ENCODE measurements around the gene PRR35.
A peak's percentile ranks its signal among the peaks of the same experiment; 100 is the strongest.

The PRR35 gene

DNA sequence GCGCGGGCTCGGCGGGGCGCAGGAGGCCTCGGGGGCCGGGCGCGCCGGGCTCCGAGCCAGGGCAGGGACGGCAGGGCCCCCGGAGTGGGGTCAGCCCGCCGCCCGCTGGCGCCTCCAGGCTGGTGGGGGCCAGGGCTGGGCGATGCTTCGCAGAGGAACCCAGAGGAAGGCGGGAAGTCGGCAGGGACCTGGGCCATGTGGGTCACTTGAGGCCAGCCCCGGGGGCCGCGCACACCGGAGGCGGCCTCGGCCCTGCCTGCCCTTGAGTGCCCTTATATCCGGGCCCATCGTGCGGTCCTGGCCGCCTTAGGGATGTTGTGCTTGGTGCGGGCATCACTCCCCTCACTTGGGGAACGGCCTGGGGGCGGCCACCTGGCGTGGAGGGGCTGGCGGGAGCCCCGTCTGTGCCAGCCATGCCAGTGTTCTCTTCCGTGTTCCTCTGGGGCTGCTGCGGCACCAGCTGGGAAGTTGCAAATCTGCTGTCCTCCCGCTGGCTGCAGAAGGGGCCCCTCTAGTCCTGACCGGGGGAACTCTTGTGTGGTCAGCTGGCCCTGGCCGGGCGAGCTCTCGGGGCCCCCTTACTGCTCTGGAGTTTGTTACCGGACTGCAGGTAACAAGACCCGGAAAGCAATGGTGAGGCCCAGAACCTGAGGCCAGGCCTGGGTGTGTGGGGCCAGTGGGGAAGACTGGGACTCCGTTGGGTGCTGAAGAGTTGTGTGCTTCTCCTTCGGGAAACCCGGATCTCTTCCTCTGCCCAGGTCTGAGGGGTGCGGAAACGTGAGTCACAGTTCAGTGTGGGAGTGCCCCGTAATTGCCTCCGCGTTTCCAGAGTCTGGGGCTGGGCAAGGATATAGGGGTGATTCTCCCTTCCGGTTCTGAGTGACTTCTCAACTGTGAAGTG is 31.8 kb upstream of the PRR35 start:
- DNase-seq, result peak in 1 of 5 experiments; percentile 39

DNA sequence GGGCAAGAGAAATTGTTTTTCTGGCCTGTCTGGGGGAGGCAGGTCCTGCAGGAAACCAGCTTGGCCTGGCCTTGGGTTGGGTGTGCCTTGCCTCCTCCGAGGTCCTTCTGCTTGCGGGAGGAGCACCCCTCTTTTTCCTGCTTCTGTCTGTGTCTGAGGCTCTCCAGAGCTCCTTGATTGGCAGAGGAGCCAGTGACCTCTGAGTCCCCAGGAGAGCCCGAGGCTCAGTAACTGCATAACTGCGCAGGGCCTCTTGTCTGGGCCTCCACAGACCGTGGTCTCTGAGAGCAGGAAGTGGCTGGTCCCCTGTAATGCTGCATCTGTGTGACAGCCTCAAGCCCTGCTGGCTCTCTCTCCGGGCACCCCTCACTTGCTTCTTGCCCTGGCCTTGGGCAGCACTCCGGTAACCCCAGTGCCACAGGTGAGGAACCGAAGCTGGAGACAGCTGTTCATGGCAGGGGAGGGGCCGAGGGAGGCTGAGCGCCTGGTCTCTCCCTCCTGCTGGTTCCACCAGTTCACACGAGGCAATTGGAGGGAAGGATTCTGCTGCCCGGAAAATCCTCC is 31.1 kb upstream of the PRR35 start:
- peak in 2 of 5 experiments; percentile 16 to 77 for DNase-seq

DNA sequence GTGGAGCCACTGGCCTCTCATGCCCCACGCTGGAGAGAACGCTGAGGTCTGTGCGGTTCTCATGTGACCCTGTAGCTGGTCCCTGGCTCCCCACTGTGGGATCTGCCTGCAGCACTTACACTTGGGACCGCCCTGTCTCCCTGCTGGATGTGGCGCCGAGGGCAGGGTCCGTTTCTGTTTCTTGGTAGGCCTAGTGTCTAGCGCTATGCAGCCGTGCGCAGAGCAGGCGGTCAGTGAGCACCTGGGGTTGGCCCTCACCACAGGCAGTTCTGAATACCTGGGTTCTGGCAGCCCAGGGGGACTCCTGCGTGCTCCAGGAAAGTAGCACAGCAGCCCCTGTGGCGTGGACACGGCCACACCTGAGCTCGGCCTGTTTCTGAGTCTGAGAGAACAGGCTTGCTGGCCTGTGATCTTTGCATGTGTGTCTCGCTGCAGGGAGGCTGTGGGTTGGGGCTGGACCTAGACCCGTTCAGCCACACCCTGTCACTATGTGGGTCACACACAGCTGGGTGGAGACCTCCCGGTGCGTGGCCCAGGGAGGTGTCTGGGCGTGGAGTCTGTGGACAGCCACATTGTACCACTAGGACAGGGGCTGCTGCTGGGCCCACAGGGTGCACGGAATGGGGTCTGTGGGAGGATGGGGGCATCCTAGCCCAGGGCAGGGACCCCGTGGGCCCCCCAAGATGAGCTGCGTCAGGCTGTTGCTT is 29.9 kb upstream of the PRR35 start:
- no peak for DNase-seq

DNA sequence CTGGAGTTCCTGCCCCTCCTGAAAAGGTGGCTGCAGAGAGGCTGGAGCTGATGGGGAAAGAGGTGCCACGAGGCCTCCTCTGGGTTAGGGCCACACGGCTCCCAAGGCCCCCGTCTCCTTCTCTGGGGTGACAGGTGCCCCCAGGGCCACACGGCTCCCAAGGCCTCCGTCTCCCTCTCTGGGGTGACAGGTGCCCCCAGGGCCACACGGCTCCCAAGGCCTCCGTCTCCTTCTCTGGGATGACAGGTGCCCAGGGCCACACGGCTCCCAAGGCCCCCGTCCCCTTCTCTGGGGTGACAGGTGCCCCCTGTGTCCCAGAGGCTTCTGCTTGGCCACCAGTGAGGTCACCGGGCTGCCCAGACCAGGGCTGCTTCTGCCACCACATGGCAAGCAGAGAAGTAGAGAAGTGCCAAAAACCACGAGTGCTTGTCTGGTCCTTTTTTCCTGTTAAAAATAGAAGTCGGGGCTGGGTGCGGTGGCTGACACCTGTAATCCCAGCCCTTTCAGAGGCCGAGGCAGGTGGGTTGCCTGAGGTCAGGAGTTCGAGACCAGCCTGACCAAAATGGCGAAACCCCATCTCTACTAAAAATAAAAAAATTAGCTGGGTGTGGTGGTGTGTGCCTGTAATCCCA is 28.6 kb upstream of the PRR35 start:
- DNase-seq, result no peak

DNA sequence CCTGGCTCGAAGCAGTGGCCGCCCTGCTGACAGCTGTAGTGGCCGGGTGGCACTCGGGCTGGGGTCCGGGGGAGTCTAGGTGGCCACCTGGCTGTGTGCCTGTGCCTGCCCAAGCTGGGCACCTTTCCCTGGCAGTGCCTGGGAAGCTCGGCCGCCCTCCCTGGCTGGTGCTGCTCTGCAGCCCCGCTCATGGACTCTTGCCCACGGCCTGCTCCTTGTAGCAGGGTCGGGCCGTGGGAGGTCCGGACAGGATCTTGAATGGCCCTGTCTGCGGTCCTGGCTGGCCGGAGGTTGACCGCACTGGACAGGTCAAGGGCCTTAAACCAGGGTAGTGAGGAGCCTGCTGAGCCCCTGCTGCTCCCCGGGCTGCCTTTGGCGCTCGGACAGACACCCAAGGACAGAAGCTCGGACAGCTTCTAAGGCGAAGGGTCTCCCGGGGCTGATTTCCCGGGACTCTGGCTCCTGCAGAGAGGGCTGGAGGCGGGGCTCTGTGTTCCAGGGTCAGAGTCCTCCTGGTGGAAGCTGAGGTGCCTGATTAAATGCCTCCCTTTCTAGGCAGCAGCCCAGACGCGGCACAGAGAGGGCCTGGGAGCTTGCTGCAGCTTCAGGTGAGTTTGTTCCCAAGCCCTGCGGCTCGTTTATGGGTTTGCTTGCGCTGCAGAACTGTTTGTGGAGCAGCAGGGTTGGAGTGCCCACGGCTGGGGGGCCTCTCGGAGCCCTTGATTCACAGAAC is 26.6 kb upstream of the PRR35 start:
- no peak for DNase-seq

DNA sequence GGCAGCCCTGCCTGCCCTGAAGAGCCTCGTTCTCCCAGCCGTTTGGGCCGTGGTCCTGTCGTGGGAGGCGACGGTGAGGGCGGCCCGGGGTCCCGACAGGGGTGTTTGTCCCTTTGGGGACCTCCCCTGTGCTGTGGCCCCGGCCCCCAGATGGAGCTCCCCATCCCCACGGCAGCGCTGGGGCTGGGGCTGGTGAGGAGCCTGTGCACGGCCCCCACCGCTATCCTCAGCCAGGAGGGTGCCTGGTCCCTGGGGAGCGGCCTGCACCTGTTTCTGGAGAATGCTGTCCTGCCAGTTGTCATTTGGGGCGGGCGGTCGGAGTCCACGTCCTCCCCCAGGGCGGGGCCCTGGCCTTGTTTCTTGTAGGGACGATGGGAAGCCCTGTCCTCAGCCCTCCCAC is 26.1 kb upstream of the PRR35 start:
- DNase-seq, result no peak

DNA sequence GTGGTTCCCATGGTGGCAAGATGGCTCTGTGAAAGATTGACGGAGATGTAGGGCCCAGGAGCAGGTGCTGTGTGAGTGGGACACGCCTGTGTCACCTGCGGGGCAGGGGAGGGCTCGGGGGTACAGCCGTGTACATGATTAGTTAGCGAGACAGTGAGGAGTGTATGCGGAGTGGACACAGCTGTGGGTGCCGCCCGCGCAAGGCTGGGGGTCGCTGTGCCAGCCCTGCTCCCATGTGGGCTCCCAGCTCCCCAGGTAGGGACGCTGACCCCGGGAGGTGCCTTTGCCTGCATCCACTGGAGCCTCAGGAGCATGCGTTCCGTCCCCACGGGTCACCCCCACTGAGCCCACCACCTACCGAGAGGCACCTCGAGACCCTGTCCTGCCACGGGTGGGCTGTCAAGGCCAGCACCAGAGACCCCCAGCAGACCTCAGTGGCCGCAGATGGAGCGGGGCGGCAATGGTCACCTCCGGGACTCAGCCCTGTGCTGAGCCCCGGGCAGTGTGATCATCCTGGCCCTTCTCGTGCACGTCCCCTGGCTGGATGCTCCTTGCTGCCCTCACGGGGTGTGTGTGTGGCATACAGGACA is 25.2 kb upstream of the PRR35 start:
- no peak for DNase-seq

DNA sequence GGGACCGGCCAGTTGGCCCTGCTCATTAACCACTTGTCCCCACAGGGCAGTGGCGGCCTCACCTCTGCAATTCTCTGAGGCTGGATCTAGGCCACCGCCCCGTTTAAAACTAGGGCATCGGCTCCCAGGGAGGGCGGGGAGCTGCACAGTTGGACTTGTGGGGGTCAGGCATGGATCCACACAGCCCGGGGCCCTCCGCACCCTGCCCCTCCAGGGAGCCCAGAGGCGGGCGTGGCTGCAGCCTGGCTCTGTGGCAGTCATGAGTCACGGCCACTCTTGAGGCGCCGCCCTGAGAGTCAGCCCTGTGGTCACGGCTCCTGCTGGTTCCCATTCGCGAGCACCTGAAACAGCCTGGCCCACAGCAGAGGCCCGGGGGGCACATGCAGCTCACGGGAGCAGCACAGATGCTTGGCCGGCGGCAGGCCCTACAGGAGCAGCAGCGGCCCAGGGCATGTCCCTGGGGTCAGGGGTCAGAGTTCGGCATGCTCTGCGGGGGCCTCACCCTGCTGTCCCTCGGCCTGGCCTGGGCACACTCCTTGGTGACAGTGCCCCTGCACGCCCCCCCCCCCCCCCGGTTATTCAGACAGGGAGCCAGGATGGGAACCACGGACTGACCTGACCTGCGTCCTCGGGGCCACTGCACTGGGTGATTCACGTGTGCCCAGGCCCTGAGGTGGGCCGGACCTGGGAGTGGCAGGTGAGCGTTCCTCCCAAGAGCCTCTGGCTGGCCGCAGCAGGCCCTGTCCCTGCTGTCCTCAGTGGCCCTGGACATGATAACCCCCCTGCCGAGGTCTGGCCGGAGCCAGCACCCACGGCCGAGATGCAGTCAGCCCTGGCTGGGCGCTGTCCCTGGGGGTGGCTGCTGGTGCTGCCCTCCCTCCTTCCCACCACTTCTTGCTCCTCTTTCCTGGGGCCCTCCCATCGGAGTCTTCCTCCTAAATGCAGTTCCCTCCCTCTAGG is 24.5 kb upstream of the PRR35 start:
- no peak for DNase-seq

DNA sequence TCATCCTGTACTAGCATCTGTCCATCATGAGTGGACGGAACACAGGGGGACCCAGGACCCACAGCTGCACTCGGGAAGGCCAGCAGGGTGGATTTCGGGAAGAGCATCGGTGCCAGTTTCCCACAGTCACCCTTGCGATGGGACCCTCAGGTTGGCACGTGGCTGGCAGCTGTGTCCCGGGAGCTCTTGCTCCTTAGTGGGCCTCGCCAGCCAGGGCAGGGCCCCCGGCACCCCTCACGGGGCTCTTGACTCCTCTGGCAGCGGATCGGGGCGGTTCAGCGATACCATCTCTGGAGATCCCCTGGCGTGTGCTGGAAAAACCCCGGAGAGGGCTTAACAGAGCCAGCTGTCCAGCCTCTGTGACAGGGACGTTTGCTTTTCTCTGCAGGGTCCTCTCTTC is 23.4 kb upstream of the PRR35 start:
- DNase-seq, result no peak

DNA sequence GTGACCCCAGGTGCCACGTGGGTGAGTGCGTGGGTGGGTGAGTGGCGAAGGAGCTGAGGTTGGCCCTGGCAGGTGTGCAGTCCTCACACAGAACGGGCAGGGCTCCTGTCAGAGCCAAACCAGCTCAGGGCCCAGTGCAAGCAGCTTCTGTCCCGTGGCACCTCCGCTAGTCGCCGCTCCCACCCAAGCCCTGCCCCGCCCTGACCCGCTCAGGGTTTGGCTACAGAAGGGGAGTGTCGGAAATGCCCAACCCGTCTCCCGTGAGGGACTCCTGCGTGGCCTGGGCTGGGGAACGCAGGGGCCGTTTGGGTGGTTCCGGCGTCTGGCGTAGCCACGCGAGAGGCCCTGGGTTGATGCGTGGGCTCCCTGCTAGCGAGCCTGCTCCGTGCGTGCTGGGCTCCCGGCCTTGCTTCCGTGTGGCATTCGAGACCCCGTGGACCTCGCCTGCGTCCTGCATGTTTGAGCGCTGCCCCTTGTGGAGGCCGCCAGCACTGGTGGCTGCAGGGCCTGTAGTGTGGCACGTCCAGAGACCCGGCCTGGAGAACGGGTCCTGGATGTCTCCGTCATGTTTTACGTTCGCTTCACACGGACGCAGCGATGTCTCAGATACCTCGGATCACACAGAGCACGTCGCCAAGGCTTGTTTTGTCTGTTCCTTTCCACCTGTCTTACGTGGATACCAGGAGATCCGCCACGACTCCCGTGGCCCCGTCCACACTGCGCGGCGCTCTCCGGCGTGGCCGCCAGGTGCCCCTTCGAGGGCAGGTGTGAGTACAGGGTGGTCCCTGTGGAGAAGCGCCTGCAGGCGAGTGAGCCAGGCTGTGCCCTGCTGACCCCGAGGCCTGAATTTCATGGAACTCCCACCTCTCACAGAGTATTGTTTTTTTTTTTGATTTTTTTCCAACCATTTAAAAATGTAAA is 22.5 kb upstream of the PRR35 start:
- DNase-seq, result no peak

DNA sequence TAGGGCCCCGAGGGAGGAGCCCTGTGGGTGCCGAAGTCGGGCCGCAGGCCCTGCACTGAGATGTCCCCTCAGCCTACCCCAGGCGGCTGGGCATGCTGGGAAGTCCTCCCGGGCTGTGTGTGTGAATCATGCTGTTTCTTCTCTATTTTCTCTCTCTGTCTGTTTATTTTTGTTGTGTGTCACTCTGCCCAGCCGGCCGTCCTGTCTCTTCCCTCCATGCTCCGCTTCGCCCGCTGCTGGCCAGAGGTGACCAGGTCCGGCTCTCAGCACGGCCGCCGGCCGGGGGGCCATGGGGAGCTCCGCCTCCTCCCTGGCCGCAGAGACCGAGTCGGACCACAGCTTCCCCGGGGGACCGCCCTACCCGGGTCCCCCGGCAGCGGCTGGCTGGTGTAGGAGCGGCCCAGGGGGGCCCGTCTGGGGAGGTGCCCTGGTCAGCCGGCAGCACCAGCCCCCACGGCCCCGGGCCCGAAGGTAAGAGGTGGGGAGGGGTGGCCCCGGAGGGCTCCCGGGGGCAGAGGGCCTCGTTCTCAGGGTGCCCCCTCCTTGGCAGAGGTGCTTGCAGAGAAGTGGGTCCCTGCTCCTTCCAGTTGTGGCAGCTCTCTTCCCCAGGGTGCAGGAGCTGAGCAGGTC is 20.2 kb upstream of the PRR35 start:
- DNase-seq, result no peak

DNA sequence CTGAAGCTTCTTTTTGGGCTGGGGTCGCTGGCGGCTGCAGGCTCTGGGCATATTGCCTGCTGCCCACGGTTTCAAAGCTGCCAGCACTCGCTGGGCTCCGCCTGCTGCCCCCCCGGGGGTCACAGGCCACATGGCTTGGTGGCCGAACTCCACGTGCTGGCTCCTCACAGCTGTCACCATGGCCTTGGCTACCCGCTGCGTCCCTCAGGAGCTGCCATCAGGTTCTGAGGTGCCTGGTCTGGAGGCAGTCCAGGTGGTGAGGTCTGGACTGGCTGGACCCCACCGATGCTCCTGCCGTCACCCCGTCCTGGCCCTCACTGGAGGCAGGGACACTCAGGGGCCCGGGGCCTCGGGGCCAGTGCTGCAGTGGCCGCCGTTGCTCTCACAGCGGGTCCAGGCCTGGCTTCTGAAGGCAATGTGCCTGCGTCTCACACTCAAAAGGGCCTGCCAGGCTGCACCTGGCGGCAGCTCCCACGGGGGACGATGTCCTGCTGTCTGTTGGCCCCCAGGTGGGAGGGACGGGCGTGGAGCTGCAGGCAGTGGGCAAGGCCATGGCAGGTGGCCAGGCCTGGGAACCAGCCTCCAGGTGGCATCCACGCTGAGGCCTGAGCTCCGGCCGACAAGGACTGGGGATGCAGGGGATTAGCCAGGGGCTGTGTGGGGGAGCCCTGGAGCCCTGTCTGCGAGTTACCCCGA is 19.4 kb upstream of the PRR35 start:
- no peak for DNase-seq

DNA sequence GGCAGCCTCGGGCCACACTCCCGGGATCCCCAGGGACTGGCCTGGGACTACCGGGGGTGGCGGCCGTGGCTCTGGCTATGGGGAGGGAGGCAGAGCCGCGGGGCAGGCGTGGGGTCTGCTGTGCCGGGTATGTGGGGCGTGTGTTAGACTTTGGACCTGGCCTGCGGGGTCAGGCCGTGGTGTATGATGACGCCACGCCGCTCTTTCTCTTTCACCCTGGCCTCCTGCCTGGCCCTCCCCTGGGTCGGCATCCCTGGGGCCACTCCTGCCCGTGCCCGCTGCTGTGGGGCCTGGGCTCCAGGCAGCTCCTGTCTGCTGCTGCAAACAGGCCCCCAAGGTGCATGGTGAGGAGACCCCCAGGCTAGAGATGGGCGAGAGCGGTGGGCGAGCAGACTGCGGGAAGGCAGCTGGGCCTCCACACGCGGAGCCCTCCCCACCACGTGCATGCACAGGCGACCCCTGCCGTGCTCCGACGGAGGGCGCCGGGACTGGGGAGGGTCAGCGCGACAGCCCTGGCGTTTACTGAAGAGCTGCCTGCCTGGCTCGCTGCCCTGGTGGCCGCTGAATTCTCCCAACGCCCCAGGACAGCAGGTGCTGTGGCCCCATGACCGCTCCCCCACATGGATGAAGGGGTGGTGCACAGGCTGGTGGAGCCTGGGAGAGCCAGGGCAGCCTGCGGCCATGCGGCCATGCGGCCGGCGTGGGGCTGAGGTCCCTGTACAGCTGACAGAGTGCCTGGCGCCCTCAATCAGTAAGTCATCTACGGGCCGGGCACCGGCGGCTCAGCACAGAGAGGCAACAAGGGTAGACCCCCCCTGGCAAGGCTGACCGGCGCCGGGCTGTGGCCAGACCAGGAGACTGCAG is 16.7 kb upstream of the PRR35 start:
- no peak for DNase-seq

DNA sequence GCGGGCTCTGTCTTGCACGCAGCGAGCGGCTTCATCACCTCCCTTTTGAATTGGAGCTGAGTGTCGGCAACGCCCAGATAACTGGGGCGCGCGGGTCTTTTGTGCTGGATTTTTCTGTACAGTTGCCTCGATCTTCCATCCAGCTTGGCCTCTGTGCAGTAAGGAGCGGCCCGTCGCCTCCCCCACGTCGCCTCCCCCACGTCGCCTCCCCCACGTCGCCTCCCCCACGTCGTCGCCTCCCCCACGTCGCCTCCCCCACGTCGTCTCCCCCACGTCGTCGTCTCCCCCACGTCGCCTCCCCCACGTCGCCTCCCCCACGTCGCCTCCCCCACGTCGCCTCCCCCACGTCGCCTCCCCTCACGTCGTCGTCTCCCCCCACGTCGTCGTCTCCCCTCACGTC is 15.7 kb upstream of the PRR35 start:
- DNase-seq, result no peak

DNA sequence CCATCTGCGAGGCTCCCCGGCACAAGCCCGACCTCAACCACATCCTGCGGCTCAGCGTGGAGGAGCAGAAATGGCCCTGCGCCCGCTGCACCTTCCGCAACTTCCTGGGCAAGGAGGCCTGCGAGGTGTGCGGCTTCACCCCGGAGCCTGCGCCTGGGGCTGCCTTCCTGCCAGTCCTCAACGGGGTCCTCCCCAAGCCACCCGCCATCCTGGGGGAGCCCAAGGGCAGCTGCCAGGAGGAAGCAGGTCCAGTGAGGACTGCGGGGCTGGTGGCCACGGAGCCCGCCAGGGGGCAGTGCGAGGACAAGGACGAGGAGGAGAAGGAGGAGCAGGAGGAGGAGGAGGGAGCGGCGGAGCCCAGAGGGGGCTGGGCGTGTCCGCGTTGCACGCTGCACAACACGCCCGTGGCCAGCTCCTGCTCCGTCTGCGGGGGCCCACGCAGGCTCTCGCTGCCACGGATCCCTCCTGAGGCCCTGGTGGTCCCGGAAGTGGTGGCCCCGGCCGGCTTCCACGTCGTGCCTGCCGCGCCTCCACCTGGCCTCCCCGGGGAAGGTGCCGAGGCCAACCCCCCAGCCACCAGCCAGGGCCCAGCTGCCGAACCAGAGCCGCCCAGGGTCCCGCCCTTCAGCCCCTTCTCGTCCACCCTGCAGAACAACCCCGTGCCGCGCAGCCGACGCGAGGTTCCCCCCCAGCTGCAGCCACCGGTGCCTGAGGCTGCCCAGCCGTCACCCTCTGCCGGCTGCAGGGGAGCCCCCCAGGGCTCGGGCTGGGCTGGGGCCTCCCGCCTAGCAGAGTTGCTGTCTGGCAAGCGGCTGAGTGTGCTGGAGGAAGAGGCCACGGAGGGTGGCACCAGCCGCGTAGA is 13.1 kb upstream of the PRR35 start:
- peak in 4 of 5 experiments; percentile 20 to 66 (median 40) for DNase-seq

DNA sequence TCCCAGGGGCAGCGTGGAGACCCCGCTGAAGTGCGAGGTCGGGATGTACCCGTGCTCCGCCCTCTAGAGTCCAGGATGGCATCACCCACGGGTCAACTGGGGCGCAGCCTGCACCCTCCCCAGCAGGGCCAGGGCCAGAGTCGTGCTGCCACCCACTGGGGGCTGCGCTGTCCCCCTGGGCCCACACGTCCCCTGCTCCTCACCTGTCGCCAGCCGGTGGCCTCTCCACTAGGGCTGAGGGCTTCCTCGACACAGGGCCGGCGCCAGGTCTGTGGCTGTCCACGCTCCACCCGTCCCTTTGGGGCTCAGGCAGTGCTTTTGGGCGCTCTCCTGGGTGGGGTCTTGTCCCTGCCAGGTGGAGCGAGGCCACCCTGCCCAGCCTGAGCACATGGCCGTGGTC is 11.6 kb upstream of the PRR35 start:
- DNase-seq, result no peak
